GM23248 (cell line): ENCODE results near the gene EFHC2.

Experiments
- EZH2 ChIP-seq: fragments of 200-600 bp; sonication (generic); IDR thresholded peaks from 2 replicates; pipeline ENCODE4 v1.6.1; 2018; ENCODE audit warnings: antibody characterized with exemption, mild to moderate bottlenecking; ENCODE audit not compliant: insufficient read depth, poor library complexity, severe bottlenecking
- EZH2phosphoT487 ChIP-seq: fragments of 200-600 bp; sonication (generic); IDR thresholded peaks from 2 replicates; pipeline ENCODE4 v1.6.1; 2018; ENCODE audit warnings: antibody characterized with exemption, moderate library complexity, mild to moderate bottlenecking, low read depth; ENCODE audit not compliant: insufficient read depth

GRCh38 chrX:44310227-44310626, 33.2 kb downstream of the EFHC2 start:
- no peak for TF ChIP-seq EZH2
- TF ChIP-seq EZH2phosphoT487: no peak
